GM12878 (cell line): ENCODE data around the gene SNN. TPM values are rescaled to one million over a fixed set of nuclear protein-coding genes. Genes with fewer than 3 reads are reported as not detected.

Experiments
- ATF2 ChIP-seq: IDR thresholded peaks from 2 replicates; pipeline ENCODE4 v1.6.1; 2012; ENCODE audit warnings: low read length, inconsistent platforms
- BCL3 ChIP-seq: IDR thresholded peaks from 2 replicates; pipeline ENCODE4 v1.6.1; 2011; ENCODE audit warnings: borderline replicate concordance, low read depth, mild to moderate bottlenecking, moderate library complexity, low read length; ENCODE audit not compliant: insufficient read depth, poor library complexity, severe bottlenecking
- BHLHE40 ChIP-seq, 2 experiments: fragments of 450-650 bp in 1 of 2; IDR thresholded peaks; 2 replicates each; pipeline ENCODE4 v1.6.1; 2011 to 2017; ENCODE audit warnings: low read depth in 2 of 2, borderline replicate concordance in 1 of 2, improper control_type of control experiment in 1 of 2, low read length in 1 of 2, mild to moderate bottlenecking in 1 of 2
- BMI1 ChIP-seq: fragments of 450-650 bp; IDR thresholded peaks from 2 replicates; pipeline ENCODE4 v1.6.1; 2016; ENCODE audit warnings: mild to moderate bottlenecking, moderate library complexity, borderline replicate concordance
- CREB1 ChIP-seq: IDR thresholded peaks from 2 replicates; pipeline ENCODE4 v1.6.1; 2012; ENCODE audit warnings: low read depth, mild to moderate bottlenecking, inconsistent platforms
- CREM ChIP-seq: IDR thresholded peaks from 2 replicates; pipeline ENCODE4 v1.6.1; 2014; ENCODE audit warnings: antibody characterized with exemption, low read depth
- EED ChIP-seq: sonication (generic); IDR thresholded peaks from 2 replicates; pipeline ENCODE4 v1.6.1; 2016; ENCODE audit warnings: antibody characterized with exemption, low read depth
- ESRRA ChIP-seq: IDR thresholded peaks from 2 replicates; pipeline ENCODE4 v1.6.1; 2012; ENCODE audit warnings: mild to moderate bottlenecking, low read length, improper control_type of control experiment
- FOXM1 ChIP-seq: IDR thresholded peaks from 2 replicates; pipeline ENCODE4 v1.6.1; 2012; ENCODE audit warnings: low read depth, mild to moderate bottlenecking, inconsistent platforms, low read length, moderate library complexity
- IRF4 ChIP-seq: IDR thresholded peaks from 2 replicates; pipeline ENCODE4 v1.6.1; 2011; ENCODE audit warnings: low read depth, low read length
- KDM1A ChIP-seq: fragments of 200-600 bp; sonication (generic); IDR thresholded peaks from 2 replicates; pipeline ENCODE4 v1.6.1; 2016; ENCODE audit warnings: borderline replicate concordance
- LARP7 ChIP-seq: fragments of 450-650 bp; IDR thresholded peaks from 2 replicates; pipeline ENCODE4 v1.6.1; 2017; ENCODE audit warnings: mild to moderate bottlenecking
- MAX ChIP-seq: IDR thresholded peaks from 2 replicates; pipeline ENCODE4 v1.6.1; 2012; ENCODE audit warnings: low read depth, low read length, improper control_type of control experiment
- MEF2A ChIP-seq: IDR thresholded peaks from 2 replicates; pipeline ENCODE4 v1.6.1; 2011; ENCODE audit warnings: low read depth, mild to moderate bottlenecking, low read length, moderate library complexity; ENCODE audit not compliant: insufficient read depth
- MEF2B ChIP-seq: fragments of 450-650 bp; IDR thresholded peaks from 2 replicates; pipeline ENCODE4 v1.6.1; 2018; ENCODE audit warnings: mild to moderate bottlenecking, moderate library complexity; ENCODE audit not compliant: partially characterized antibody, poor library complexity, severe bottlenecking
- NRF1 ChIP-seq: conservative IDR thresholded peaks from 2 replicates; pipeline ENCODE4 v1.6.1; 2011; ENCODE audit warnings: mild to moderate bottlenecking, low read depth, low read length, improper control_type of control experiment
- SPI1 ChIP-seq: IDR thresholded peaks from 2 replicates; pipeline ENCODE4 v1.6.1; 2011; ENCODE audit warnings: low read depth, mild to moderate bottlenecking, low read length, moderate library complexity, borderline replicate concordance; ENCODE audit not compliant: insufficient read depth
- ZNF687 ChIP-seq: fragments of 450-650 bp; IDR thresholded peaks from 2 replicates; pipeline ENCODE4 v1.6.1; 2017; ENCODE audit warnings: mild to moderate bottlenecking, moderate library complexity
- ZZZ3 ChIP-seq: IDR thresholded peaks from 2 replicates; pipeline ENCODE4 v1.6.1; 2011; ENCODE audit warnings: low read depth; ENCODE audit not compliant: control insufficient read depth, insufficient read length
- polyA plus RNA-seq, 11 experiments: library from polyadenylated mRNA; depleted of rRNA in 4 of 11; unstranded in 6 of 11; stranded (reverse) in 5 of 11; fragments of >200 nt; fragmentation: Nextera tagmentation in 4 of 11; fragmentation: Illumina TruSeq in 1 of 11; extraction: Ambion mirVana in 4 of 11; extraction: Trizol in 1 of 11; gene quantifications; 1 replicate in 1 of 11; 2 replicates in 10 of 11; pipeline versions ENCODE4 v1.2.1 to v1.2.3, GENCODE V29; 2011 to 2016; ENCODE audit warnings: inconsistent platforms in 2 of 11, missing spikeins in 2 of 11, low read depth in 1 of 11
- total RNA-seq, 4 experiments: library from RNA; depleted of rRNA in 3 of 4; stranded (reverse); fragments of >200 nt in 3 of 4; fragmentation: Illumina TruSeq in 1 of 4; extraction: Trizol in 1 of 4; gene quantifications; 2 replicates each; pipeline versions ENCODE4 v1.2.1 to v1.2.3, GENCODE V29; 2013 to 2021

The SNN gene
- total and polyA plus RNA-seq, 10 of the 15 experiments (the other 5 are each of a cell fraction or from before 2014, with no cell fraction given), result 2.2 to 43.4 (median 27.8) TPM

- TF ChIP-seq MEF2A (peak; percentile 70), MAX (no peak), ATF2 (peak; percentile 46; the same call in 1 of the 2 replicates), SPI1 (peak; percentile 80), ZZZ3 (no peak), ESRRA (peak; percentile 78; the same call in 1 of the 2 replicates), IRF4 (peak; percentile 79), CREM (0 out of 2 replicates have a peak, but pooled peaks have one; percentile 41), NRF1 (no peak), BHLHE40 (IDR thresholded peaks at IDR 0.05; ENCODE audit: borderline replicate concordance in 1 of 2, low read depth in 2 of 2, low read length in 1 of 2) (peak; percentile 36 to 68; a peak in 2 of 4 replicates), KDM1A (no peak), BCL3 (no peak), LARP7 (0 out of 2 replicates have a peak, but pooled peaks have one; percentile 24), EED (peak; percentile 93), ZNF687 (peak; percentile 55), FOXM1 (peak; percentile 15), CREB1 (no peak), BMI1 (0 out of 2 replicates have a peak, but pooled peaks have one; percentile 25), MEF2B (peak; percentile 66)
These were observed 10.0 kb downstream of the SNN start (continued) for GRCh38 chr16:11677959-11678881.
